Measurements from ENCODE around the gene CFDP1. TPM values are rescaled to one million over a fixed set of nuclear protein-coding genes. Genes with fewer than 3 reads are reported as not detected.
A peak's percentile ranks its signal among the peaks of the same experiment; 100 is the strongest.

The CFDP1 gene
- total and polyA plus RNA-seq, 10 donors = 56.1 to 222 (median 108) TPM

DNA sequence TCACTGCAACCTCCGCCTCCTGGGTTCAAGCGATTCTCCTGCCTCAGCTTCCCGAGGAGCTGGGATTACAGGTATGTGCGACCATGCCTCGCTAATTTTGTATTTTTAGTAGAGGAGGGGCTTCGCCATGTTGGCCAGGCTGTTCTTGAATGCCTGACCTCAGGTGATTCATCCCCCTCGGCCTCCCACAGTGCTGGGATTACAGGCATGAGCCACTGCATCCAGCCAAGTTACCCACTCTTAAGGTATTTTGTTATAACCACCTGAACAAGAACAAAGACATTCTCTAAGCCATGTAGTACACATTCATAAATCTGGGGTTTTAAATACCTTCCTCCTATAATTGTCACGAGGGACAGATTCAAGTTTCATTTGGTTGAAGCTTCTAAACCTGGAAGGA lies 43.5 kb upstream of the CFDP1 start:
- intact Hi-C loops (cut with DNase I; ENCODE audit: low total_unique reads) = no loop called here
- H3K4me3 ChIP-seq = no peak overlapping the region
- WGBS, 5 donors = 88 to 93% (median 91%) methylated on average over 8 of the region's 8 CpGs

DNA sequence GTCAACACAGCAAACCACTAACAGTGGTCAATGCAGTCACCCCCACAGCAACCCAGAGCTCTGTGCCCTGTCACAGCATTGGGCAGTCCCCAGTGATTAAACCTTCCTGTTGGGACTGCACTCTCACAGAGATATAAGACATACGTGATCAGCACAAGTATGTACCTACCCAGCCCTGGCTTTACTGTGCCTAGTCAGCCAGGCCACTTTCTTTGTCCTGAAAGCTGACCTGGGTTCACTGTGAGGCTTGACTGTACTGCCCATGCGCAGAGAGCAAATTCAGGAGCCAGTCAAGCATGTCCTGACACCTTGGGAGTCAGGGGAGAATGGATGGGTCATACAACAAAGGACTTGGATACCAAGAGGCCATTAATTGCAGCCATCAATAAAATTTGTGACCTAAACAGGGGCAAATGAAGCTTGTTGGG lies 42.1 kb upstream of the CFDP1 start:
- WGBS, 5 donors = 88 to 100% (median 90%) methylated on average over 2 of the region's 2 CpGs
- Histone ChIP-seq H3K27me3 (replicated peaks in 1 of 7) (no peaks in the 10 kb centered on the region), H3K4me3 (no peak overlapping the region), H3K36me3 (no peaks in the 10 kb centered on the region), H3K9me3 (no peaks in the 10 kb centered on the region), H3K27ac (no peak overlapping the region), H3K4me1 (peaks cover 0 to 5% (median 0%) of the 10 kb centered on the region in 6 donors)
- intact Hi-C loops (cut with DNase I; ENCODE audit: low total_unique reads) = no loop called here
- TF ChIP-seq, protein P1, sequence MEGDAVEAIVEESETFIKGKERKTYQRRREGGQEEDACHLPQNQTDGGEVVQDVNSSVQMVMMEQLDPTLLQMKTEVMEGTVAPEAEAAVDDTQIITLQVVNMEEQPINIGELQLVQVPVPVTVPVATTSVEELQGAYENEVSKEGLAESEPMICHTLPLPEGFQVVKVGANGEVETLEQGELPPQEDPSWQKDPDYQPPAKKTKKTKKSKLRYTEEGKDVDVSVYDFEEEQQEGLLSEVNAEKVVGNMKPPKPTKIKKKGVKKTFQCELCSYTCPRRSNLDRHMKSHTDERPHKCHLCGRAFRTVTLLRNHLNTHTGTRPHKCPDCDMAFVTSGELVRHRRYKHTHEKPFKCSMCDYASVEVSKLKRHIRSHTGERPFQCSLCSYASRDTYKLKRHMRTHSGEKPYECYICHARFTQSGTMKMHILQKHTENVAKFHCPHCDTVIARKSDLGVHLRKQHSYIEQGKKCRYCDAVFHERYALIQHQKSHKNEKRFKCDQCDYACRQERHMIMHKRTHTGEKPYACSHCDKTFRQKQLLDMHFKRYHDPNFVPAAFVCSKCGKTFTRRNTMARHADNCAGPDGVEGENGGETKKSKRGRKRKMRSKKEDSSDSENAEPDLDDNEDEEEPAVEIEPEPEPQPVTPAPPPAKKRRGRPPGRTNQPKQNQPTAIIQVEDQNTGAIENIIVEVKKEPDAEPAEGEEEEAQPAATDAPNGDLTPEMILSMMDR (IDR thresholded peaks at IDR 0.05 in 8 of 11, conservative IDR thresholded peaks at IDR 0.05 in 3 of 11) = no peak
- TF ChIP-seq POLR2A (IDR thresholded peaks at IDR 0.05) = no peak
- no peak for TF ChIP-seq POLR2AphosphoS5 (IDR thresholded peaks at IDR 0.05)
- DNase-seq = peak; percentile 47

More for the DNA sequence above, 43.5 kb upstream of the CFDP1 start:
- H3K9me3 ChIP-seq = no peaks in the 10 kb centered on the region
- H3K4me1 ChIP-seq = peaks cover 0 to 2% (median 0%) of the 10 kb centered on the region in 6 donors
- no peak overlapping the region for H3K27ac ChIP-seq
- peak; percentile 12 for DNase-seq
- H3K36me3 ChIP-seq = no peaks in the 10 kb centered on the region
- TF ChIP-seq, protein P1 (IDR thresholded peaks at IDR 0.05 in 8 of 11, conservative IDR thresholded peaks at IDR 0.05 in 3 of 11) = no peak
- TF ChIP-seq POLR2AphosphoS5 (IDR thresholded peaks at IDR 0.05) (no peak), POLR2A (IDR thresholded peaks at IDR 0.05) (no peak)
- H3K27me3 ChIP-seq (replicated peaks in 1 of 7) = no peaks in the 10 kb centered on the region

DNA sequence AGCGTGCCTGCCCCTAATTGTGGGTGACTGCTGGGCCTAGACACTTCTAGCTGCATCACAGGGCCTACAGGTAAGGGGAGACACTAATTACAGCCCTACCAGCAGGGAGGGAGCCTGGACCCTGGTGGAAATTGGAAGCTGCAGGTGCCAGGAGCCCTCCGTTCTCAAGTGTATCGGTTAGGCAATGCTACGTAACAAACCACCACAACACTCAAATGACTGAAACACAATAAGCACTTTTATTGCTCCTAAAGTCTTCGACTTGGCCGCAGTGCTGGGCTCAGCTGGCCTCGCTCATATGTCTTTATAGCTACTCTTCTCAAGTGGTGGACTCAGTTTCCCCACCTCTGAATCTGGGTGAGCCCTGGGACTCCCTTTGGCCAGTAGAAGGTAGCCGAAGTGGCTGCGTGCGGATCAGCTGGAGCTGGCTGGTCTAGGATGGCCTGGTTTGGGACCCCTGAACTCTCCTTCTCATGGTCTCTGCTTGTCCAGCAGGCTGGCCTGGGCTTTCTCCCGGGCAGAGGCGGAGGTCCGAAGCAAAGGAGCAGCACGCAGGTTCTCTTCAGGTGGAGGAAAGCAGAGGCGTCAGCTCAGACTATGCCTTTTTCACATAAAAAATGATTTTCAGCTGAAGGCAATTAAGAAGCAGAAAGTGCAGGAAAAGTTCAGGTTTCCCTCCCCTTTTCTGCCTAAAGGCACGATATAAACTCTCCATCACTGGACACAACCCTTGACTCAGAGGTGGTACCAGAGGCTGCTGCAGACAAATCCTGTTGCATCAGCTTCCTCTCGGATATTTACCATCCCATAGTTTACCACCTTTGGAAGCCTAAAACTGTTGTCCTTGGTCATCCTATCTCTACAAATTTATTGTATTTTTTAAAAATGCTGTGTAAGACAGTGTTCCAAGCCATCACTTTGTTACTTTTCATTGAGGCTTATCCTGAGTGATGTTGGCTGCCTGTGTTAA lies 39.9 kb upstream of the CFDP1 start:
- WGBS, 5 donors = 92 to 96% (median 95%) methylated on average over 15 to 17 of the region's 17 CpGs
- no peaks in the 10 kb centered on the region for H3K36me3 ChIP-seq
- intact Hi-C loops (cut with DNase I; ENCODE audit: low total_unique reads) = no loop called here
- H3K4me3 ChIP-seq = no peak overlapping the region
- no peak overlapping the region for H3K27ac ChIP-seq
- H3K27me3 ChIP-seq (replicated peaks in 1 of 7) = no peaks in the 10 kb centered on the region
- TF ChIP-seq, protein P1 (IDR thresholded peaks at IDR 0.05 in 8 of 11, conservative IDR thresholded peaks at IDR 0.05 in 3 of 11) = no peak
- TF ChIP-seq POLR2A (IDR thresholded peaks at IDR 0.05) (no peak), POLR2AphosphoS5 (IDR thresholded peaks at IDR 0.05) (no peak)
- no peaks in the 10 kb centered on the region for H3K9me3 ChIP-seq
- DNase-seq = peak; percentile 64
- H3K4me1 ChIP-seq = peaks cover 0 to 13% (median 0%) of the 10 kb centered on the region in 6 donors

Data from spleen (tissue), 11 donors.